Body of pancreas (tissue), 4 donors: ENCODE measurements around the gene NOPCHAP1. TPM values are rescaled to one million over a fixed set of nuclear protein-coding genes. Genes with fewer than 3 reads are reported as not detected.
A peak's percentile ranks its signal among the peaks of the same experiment; 100 is the strongest.

Source experiments
- ATAC-seq: fragments of 150-250 bp; one replicate; pipeline ENCODE4 v1.9.1; 2016
- DNase-seq, 4 donors: peaks; one replicate each; pipeline ENCODE4 v3.0.0-alpha.2; 2019
- H3K27ac ChIP-seq, 4 donors: fragments of 200-600 bp; sonication (generic); 1 replicate in 3 of 4; 2 replicates in 1 of 4; pipeline versions ENCODE4 v1.5.1 to v1.6.1; 2016 to 2019; ENCODE audit warnings: mild to moderate bottlenecking in 1 of 4, mixed read lengths in 1 of 4, moderate library complexity in 1 of 4
- H3K27me3 ChIP-seq, 2 donors: fragments of 200-600 bp; sonication (generic); one replicate each; pipeline ENCODE4 v1.6.0; 2016; ENCODE audit warnings: mild to moderate bottlenecking in 1 of 2
- H3K36me3 ChIP-seq, 2 donors: fragments of 200-600 bp; sonication (generic); replicated peaks in 1 of 2; 2 replicates each; pipeline ENCODE4 v1.5.1; 2016; ENCODE audit warnings: low read depth in 2 of 2; ENCODE audit not compliant: insufficient read depth in 1 of 2
- H3K4me1 ChIP-seq: fragments of 200-600 bp; sonication (generic); one replicate; pipeline ENCODE4 v1.6.0; 2016
- H3K4me3 ChIP-seq, 2 donors: fragments of 200-600 bp; sonication (generic); 1 replicate in 1 of 2; 2 replicates in 1 of 2; pipeline ENCODE4 v1.5.1; 2016 to 2019
- H3K9me3 ChIP-seq, 3 donors: fragments of 200-600 bp; sonication (generic); 1 replicate in 2 of 3; 2 replicates in 1 of 3; pipeline ENCODE4 v1.5.1; 2016
- POLR2A ChIP-seq, 3 donors: fragments of 450-650 bp; IDR thresholded peaks; one replicate each; pipeline ENCODE4 v1.6.1; 2016; ENCODE audit warnings: antibody characterized with exemption in 3 of 3, mild to moderate bottlenecking in 2 of 3
- WGBS, 2 donors: methylation state at CpG; one replicate each; pipeline ENCODE4 v1.1.5; 2017; 5-methylcytosine and 5-hydroxymethylcytosine counted together
- intact Hi-C: fragments of 100-400 bp; cut with DNase I; formaldehyde crosslinking; loops from one replicate; pipeline ENCODE4 v1.15.1; 2023
- total RNA-seq, 2 donors: library from RNA; depleted of rRNA; stranded (reverse); fragments of >200 nt; gene quantifications; one replicate each; pipeline ENCODE4 v1.1.0, GENCODE V29; 2016
- TF ChIP-seq, protein P1 (sequence below), 7 experiments: fragments of 450-650 bp in 4 of 7; fragments of 200-600 bp in 3 of 7; sonication (generic) in 3 of 7; IDR thresholded peaks; one replicate each; pipeline ENCODE4 v1.5.1; 2016 to 2019; ENCODE audit warnings: antibody characterized with exemption in 7 of 7

NOPCHAP1 gene
- total RNA-seq, 2 donors from 2014 or later: 5.9 to 6.5 TPM

DNA sequence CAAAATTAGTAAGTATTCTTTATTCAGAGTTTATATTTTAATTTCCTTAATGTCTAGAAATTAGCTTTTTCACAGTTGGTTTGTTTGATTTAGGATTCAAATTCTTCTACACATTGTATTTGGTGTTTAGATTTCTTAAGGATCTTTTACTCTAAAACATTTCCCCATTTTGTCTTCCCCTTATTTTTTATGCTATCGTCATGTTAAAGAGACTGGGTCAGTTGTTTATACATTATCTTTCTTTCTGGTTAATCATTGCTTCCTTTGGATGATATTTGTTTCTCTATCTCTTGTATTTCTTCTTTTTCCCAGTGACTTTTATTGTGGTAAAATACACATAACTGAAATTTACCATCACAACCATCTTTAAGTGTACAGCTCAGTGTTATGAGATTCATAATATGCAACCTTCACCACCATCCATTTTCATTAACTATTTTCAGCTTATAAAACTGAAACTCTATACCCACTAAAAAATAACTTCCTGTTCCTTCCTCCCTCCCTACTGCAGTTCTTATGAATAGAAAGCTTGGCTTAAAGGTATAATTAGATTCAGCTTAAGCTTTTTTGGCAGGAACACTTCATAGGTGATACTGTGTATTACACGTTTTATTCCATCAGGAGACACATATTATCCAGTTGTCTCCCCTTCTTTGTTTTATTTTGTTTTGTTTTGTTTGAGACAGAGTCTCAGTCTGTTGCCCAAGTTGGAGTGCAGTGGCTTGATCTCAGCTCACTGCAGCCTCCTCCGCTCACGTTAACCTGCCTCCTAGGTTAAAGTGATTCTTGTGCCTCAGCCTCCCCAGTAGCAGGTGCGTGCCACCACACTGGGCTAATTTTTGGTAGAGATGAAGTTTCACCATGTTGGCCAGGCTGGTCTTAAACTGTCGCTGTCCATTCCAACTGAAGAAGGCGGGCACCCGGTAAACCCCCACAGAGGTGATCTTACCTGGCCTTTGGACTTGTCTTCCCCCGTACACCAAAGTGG lies 45.0 kb downstream of the NOPCHAP1 start:
- DNase-seq: no peak
- H3K9me3 ChIP-seq: no peaks in the 10 kb centered on the region
- intact Hi-C loops: no loop called here
- no peaks in the 10 kb centered on the region for H3K27me3 ChIP-seq
- 77 to 82% methylated on average over 9 of the region's 9 CpGs for WGBS, 2 donors
- H3K36me3 ChIP-seq: peaks cover 0 to 14% of the 10 kb centered on the region in 2 donors
- no peak for ATAC-seq
- no peak overlapping the region for H3K4me3 ChIP-seq
- peaks cover 6% of the 10 kb centered on the region for H3K4me1 ChIP-seq
- TF ChIP-seq POLR2A (IDR thresholded peaks at IDR 0.05): no peak
- TF ChIP-seq, protein P1, sequence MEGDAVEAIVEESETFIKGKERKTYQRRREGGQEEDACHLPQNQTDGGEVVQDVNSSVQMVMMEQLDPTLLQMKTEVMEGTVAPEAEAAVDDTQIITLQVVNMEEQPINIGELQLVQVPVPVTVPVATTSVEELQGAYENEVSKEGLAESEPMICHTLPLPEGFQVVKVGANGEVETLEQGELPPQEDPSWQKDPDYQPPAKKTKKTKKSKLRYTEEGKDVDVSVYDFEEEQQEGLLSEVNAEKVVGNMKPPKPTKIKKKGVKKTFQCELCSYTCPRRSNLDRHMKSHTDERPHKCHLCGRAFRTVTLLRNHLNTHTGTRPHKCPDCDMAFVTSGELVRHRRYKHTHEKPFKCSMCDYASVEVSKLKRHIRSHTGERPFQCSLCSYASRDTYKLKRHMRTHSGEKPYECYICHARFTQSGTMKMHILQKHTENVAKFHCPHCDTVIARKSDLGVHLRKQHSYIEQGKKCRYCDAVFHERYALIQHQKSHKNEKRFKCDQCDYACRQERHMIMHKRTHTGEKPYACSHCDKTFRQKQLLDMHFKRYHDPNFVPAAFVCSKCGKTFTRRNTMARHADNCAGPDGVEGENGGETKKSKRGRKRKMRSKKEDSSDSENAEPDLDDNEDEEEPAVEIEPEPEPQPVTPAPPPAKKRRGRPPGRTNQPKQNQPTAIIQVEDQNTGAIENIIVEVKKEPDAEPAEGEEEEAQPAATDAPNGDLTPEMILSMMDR (IDR thresholded peaks at IDR 0.05): no peak
- peak overlapping the region in 1 of 4 donors; percentile 3 for H3K27ac ChIP-seq

DNA sequence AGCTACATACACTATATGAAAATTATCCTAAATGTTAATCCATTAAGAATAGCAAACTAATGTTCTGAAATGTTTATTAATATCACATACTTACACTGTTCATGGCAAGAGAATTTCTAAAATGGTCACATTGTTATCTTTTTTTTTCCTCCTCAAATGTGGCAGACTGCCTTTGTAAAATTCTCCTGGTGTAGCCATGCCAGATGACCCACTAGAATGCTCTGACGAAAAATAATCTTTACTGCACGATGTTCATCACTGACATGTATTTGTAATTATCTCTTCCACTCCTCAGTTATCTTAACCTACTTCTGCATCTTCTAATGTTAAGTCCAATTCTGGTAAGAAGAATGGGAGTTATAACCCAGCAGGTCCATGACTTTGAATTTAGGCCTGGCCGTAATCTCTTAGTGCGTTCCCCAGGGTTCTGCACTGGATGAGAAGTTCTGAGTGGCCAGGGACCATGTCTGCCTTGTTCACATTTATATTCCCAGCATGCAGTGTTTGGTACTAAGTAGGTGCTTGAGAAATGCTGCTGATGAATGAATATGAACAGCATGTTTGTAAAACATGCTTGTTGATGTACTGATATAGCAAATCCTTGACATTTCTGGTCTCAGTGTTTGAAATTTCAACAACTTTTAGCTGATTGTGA lies 46.7 kb downstream of the NOPCHAP1 start:
- ATAC-seq (no peak), DNase-seq (no peak)
- no peaks in the 10 kb centered on the region for H3K27me3 ChIP-seq
- no peaks in the 10 kb centered on the region for H3K9me3 ChIP-seq
- 81 to 93% methylated on average over 4 of the region's 4 CpGs for WGBS, 2 donors
- H3K4me3 ChIP-seq: no peak overlapping the region
- TF ChIP-seq, protein P1 (IDR thresholded peaks at IDR 0.05): no peak
- no peak for TF ChIP-seq POLR2A (IDR thresholded peaks at IDR 0.05)
- intact Hi-C loops: no loop called here
- H3K36me3 ChIP-seq: peaks cover 0 to 12% of the 10 kb centered on the region in 2 donors
- H3K27ac ChIP-seq: no peak overlapping the region
- H3K4me1 ChIP-seq: peaks cover 6% of the 10 kb centered on the region

DNA sequence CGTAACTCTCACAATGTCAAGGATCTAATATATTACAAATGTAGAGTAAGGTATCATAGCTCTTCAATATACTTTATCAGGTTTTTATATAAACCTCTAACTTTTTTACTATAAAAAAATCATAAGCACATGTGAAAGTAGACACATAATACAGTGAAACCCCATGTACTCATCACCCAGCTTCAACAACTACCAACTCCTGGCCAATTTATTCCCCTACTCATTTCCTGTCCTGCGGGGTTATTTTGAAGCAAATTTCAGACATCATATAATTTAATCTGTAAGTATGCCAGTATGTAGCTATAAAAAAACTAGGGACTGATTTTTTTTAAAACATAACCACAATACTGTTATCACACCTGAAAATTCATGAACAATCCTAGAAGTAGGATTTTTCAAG lies 47.7 kb downstream of the NOPCHAP1 start:
- H3K4me3 ChIP-seq: no peak overlapping the region
- no peaks in the 10 kb centered on the region for H3K27me3 ChIP-seq
- no peak for DNase-seq
- intact Hi-C loops: no loop called here
- peaks cover 5 to 9% of the 10 kb centered on the region in 2 donors for H3K36me3 ChIP-seq
- H3K27ac ChIP-seq: no peak overlapping the region
- peaks cover 6% of the 10 kb centered on the region for H3K4me1 ChIP-seq
- H3K9me3 ChIP-seq: no peaks in the 10 kb centered on the region
- ATAC-seq: no peak
- WGBS, 2 donors: 85 to 90% methylated on average over 2 of the region's 2 CpGs
- TF ChIP-seq, protein P1 (IDR thresholded peaks at IDR 0.05): no peak
- no peak for TF ChIP-seq POLR2A (IDR thresholded peaks at IDR 0.05)

Other genes starting within 250 kb of the NOPCHAP1 start
- 10 to 100 TPM; 29.0 to 58.6 TPM for gene SLC41A2, start 28.0 kb upstream of the NOPCHAP1 start, total RNA-seq
- 10 to 100 TPM; 31.1 to 71.2 TPM for gene ALDH1L2, start 98.1 kb downstream of the NOPCHAP1 start, total RNA-seq
- 10 to 100 TPM; 41.2 to 63.6 TPM for gene WASHC4, start 121.4 kb downstream of the NOPCHAP1 start, total RNA-seq
- 10 to 100 TPM; 32.4 to 32.6 TPM for gene APPL2, start 249.9 kb downstream of the NOPCHAP1 start, total RNA-seq